NCI-H187 (cell line): Measurements from ENCODE around the gene INSL3.
A peak's percentile ranks its signal among the peaks of the same experiment; 100 is the strongest.
"Not testable (repeated sequence)": the region's sequence is repeated elsewhere in the genome, so short reads cannot be mapped to it uniquely, and the experiment has no call there.

Experiments used
- DNase-seq, 2 experiments: peaks; one replicate each; lab custom pipeline; 2025; lab: John Stamatoyannopoulos, UW

The INSL3 gene

GRCh38 chr19:17783721-17784120 is 37.6 kb downstream of the INSL3 start:
- not testable (repeated sequence) for DNase-seq

GRCh38 chr19:17780781-17781180 is 40.5 kb downstream of the INSL3 start:
- no peak for DNase-seq

- no peak for DNase-seq
Observed at GRCh38 chr19:17778968-17779929, 42.1 kb downstream of the INSL3 start.

GRCh38 chr19:17778251-17778967 is 42.9 kb downstream of the INSL3 start:
- DNase-seq: peak; percentile 6 to 21

- DNase-seq: not testable (repeated sequence)
Observed at GRCh38 chr19:17777840-17778239, 43.5 kb downstream of the INSL3 start.

GRCh38 chr19:17775991-17776803 is 45.1 kb downstream of the INSL3 start:
- DNase-seq: no peak

GRCh38 chr19:17775245-17775927 is 45.9 kb downstream of the INSL3 start:
- no peak for DNase-seq

- DNase-seq: no peak
Observed at GRCh38 chr19:17772172-17772571, 49.1 kb downstream of the INSL3 start.

GRCh38 chr19:17770613-17771012 is 50.7 kb downstream of the INSL3 start:
- no peak for DNase-seq

GRCh38 chr19:17767559-17767958 is 53.8 kb downstream of the INSL3 start:
- DNase-seq: no peak

GRCh38 chr19:17766543-17767131 is 54.7 kb downstream of the INSL3 start:
- peak; percentile 17 to 44 for DNase-seq
